HG03039 (cell line): ENCODE measurements around the gene DCLRE1B.
A peak's percentile ranks its signal among the peaks of the same experiment; 100 is the strongest.

Experiments used
- ATAC-seq: cut with Tn5 transposase; IDR thresholded peaks from one replicate; pipeline ENCODE4 v1.9.1; 2021; ENCODE audit warnings: mild to moderate bottlenecking, moderate library complexity; ENCODE audit not compliant: unreplicated experiment

DCLRE1B gene

GRCh38 chr1:113918243-113918642 is 13.1 kb downstream of the DCLRE1B start:
- no peak for ATAC-seq

- no peak for ATAC-seq
Measured at GRCh38 chr1:113922957-113923356, 17.8 kb downstream of the DCLRE1B start.

GRCh38 chr1:113924473-113924872 is 19.3 kb downstream of the DCLRE1B start:
- no peak for ATAC-seq

GRCh38 chr1:113928187-113928930 is 23.2 kb downstream of the DCLRE1B start:
- ATAC-seq: no peak

- peak; percentile 49 for ATAC-seq
Measured at GRCh38 chr1:113928941-113929749, 24.0 kb downstream of the DCLRE1B start, which contains the start of gene HIPK1. TSS of gene HIPK1 (plus strand) at chr1:113929324.

- peak; percentile 30 for ATAC-seq
Measured at GRCh38 chr1:113929750-113930498, 24.8 kb downstream of the DCLRE1B start.

- ATAC-seq: peak; percentile 28
Measured at GRCh38 chr1:113930499-113931161, 25.5 kb downstream of the DCLRE1B start.

GRCh38 chr1:113931451-113931851 is 26.3 kb downstream of the DCLRE1B start:
- no peak for ATAC-seq

GRCh38 chr1:113934006-113934405 is 28.9 kb downstream of the DCLRE1B start:
- ATAC-seq: no peak

GRCh38 chr1:113934511-113935055 is 29.5 kb downstream of the DCLRE1B start:
- no peak for ATAC-seq

- no peak for ATAC-seq
Measured at GRCh38 chr1:113935176-113935575, 30.1 kb downstream of the DCLRE1B start.

- no peak for ATAC-seq
Measured at GRCh38 chr1:113935970-113936369, 30.8 kb downstream of the DCLRE1B start.

- ATAC-seq: no peak
Measured at GRCh38 chr1:113937146-113937545, 32.0 kb downstream of the DCLRE1B start.

GRCh38 chr1:113938192-113938591 is 33.1 kb downstream of the DCLRE1B start:
- ATAC-seq: no peak

GRCh38 chr1:113940365-113941244 is 35.5 kb downstream of the DCLRE1B start:
- no peak for ATAC-seq

- no peak for ATAC-seq
Measured at GRCh38 chr1:113941245-113941559, 36.1 kb downstream of the DCLRE1B start.

- no peak for ATAC-seq
Measured at GRCh38 chr1:113942527-113942926, 37.4 kb downstream of the DCLRE1B start.

GRCh38 chr1:113943028-113943811 is 38.1 kb downstream of the DCLRE1B start:
- no peak for ATAC-seq

GRCh38 chr1:113945329-113945728 is 40.2 kb downstream of the DCLRE1B start:
- no peak for ATAC-seq
